Activated B cell treated with CpG ODN at 0.5 μM for 24 hours (primary cell): ENCODE data around the gene SCUBE1. TPM values are rescaled to one million over a fixed set of nuclear protein-coding genes. Genes with fewer than 3 reads are reported as not detected.

Source experiments
- ATAC-seq: fragments of 200-7000 bp; cut with Tn5 transposase; one replicate; pipeline ENCODE4 v1.10.0; 2021; ENCODE audit warnings: low read depth, mild to moderate bottlenecking, moderate library complexity
- CTCF ChIA-PET: fragments of 350-600 bp; sonication (Branson Sonifier 250); formaldehyde crosslinking; loops from one replicate; lab custom pipeline; 2021; ENCODE audit warnings: antibody characterized with exemption; lab: Charles Lee
- POLR2A ChIA-PET: fragments of 350-600 bp; sonication (Branson Sonifier 250); formaldehyde crosslinking; loops from one replicate; lab custom pipeline; 2021; ENCODE audit warnings: antibody characterized with exemption; lab: Charles Lee
- DNase-seq: peaks from one replicate; pipeline ENCODE4 v3.0.0; 2022
- H3K27ac Mint-ChIP-seq: one replicate; pipeline ENCODE4 v1.8.0; 2020; ENCODE audit warnings: mixed read lengths
- H3K27me3 Mint-ChIP-seq: one replicate; pipeline ENCODE4 v1.8.0; 2021; ENCODE audit warnings: mixed read lengths
- H3K36me3 Mint-ChIP-seq: one replicate; pipeline ENCODE4 v1.8.0; 2021; ENCODE audit warnings: low read depth, mixed read lengths
- H3K4me1 Mint-ChIP-seq: one replicate; pipeline ENCODE4 v1.8.0; 2021; ENCODE audit warnings: mixed read lengths
- H3K4me3 Mint-ChIP-seq: one replicate; pipeline ENCODE4 v1.8.0; 2020; ENCODE audit warnings: mild to moderate bottlenecking, mixed read lengths
- H3K9me3 Mint-ChIP-seq: one replicate; pipeline ENCODE4 v1.8.0; 2020; ENCODE audit warnings: mixed read lengths
- CTCF ChIP-seq: fragments of 200-600 bp; IDR thresholded peaks from one replicate; pipeline ENCODE4 v1.8.0; 2022; ENCODE audit warnings: antibody characterized with exemption, mild to moderate bottlenecking
- intact Hi-C: fragments of 100-400 bp; cut with micrococcal nuclease; formaldehyde crosslinking; loops from one replicate; pipeline ENCODE4 v1.15.1; 2024
- total RNA-seq: library from RNA; stranded (reverse); gene quantifications from 2 replicates; pipeline ENCODE4 v1.2.3, GENCODE V29; 2022

The SCUBE1 gene
- total RNA-seq, 1 donor from 2014 or later: not detected

GRCh38 chr22:43312608-43313007 lies 30.6 kb downstream of the SCUBE1 start:
- H3K36me3 Mint-ChIP-seq: no peaks in the 10 kb centered on the region
- no peak for TF ChIP-seq CTCF
- no peaks in the 10 kb centered on the region for H3K4me1 Mint-ChIP-seq
- H3K27me3 Mint-ChIP-seq: peaks cover 7% of the 10 kb centered on the region
- H3K4me3 Mint-ChIP-seq: no peak overlapping the region
- CTCF ChIA-PET: interaction anchor here (1.1 kb wide), 1 partner anchor 69 kb away, joined by 3 read pairs; no protein-coding TSS in a partner anchor
- DNase-seq: no peak
- no peak overlapping the region for H3K27ac Mint-ChIP-seq
- ATAC-seq: no peak
- no peaks in the 10 kb centered on the region for H3K9me3 Mint-ChIP-seq
- intact Hi-C loops: no loop called here
- POLR2A ChIA-PET: no interaction called here

GRCh38 chr22:43310798-43311197 lies 32.4 kb downstream of the SCUBE1 start:
- POLR2A ChIA-PET: no interaction called here
- no peaks in the 10 kb centered on the region for H3K36me3 Mint-ChIP-seq
- no peaks in the 10 kb centered on the region for H3K9me3 Mint-ChIP-seq
- TF ChIP-seq CTCF: no peak
- no peak for ATAC-seq
- CTCF ChIA-PET: no interaction called here
- no peak overlapping the region for H3K4me3 Mint-ChIP-seq
- peaks cover 13% of the 10 kb centered on the region for H3K27me3 Mint-ChIP-seq
- H3K4me1 Mint-ChIP-seq: no peaks in the 10 kb centered on the region
- intact Hi-C loops: no loop called here
- H3K27ac Mint-ChIP-seq: no peak overlapping the region
- DNase-seq: no peak

- ChIA-PET CTCF (no interaction called here), POLR2A (no interaction called here)
- no peak for TF ChIP-seq CTCF
- H3K36me3 Mint-ChIP-seq: no peaks in the 10 kb centered on the region
- H3K9me3 Mint-ChIP-seq: no peaks in the 10 kb centered on the region
- no peak overlapping the region for H3K27ac Mint-ChIP-seq
- H3K4me1 Mint-ChIP-seq: no peaks in the 10 kb centered on the region
- H3K4me3 Mint-ChIP-seq: no peak overlapping the region
- ATAC-seq (no peak), DNase-seq (no peak)
- intact Hi-C loops: no loop called here
- peaks cover 13% of the 10 kb centered on the region for H3K27me3 Mint-ChIP-seq
Observed at GRCh38 chr22:43310311-43310710, 32.9 kb downstream of the SCUBE1 start.

- intact Hi-C loops: no loop called here
- POLR2A ChIA-PET: no interaction called here
- DNase-seq (no peak), ATAC-seq (no peak)
- no peaks in the 10 kb centered on the region for H3K36me3 Mint-ChIP-seq
- H3K27me3 Mint-ChIP-seq: peaks cover 13% of the 10 kb centered on the region
- H3K4me3 Mint-ChIP-seq: no peak overlapping the region
- no peaks in the 10 kb centered on the region for H3K4me1 Mint-ChIP-seq
- H3K9me3 Mint-ChIP-seq: no peaks in the 10 kb centered on the region
- CTCF ChIA-PET: no interaction called here
- no peak overlapping the region for H3K27ac Mint-ChIP-seq
- TF ChIP-seq CTCF: no peak
Observed at GRCh38 chr22:43308836-43309235, 34.3 kb downstream of the SCUBE1 start.

GRCh38 chr22:43308060-43308830 lies 34.9 kb downstream of the SCUBE1 start:
- ChIA-PET CTCF (no interaction called here), POLR2A (no interaction called here)
- H3K4me3 Mint-ChIP-seq: no peak overlapping the region
- intact Hi-C loops: no loop called here
- no peaks in the 10 kb centered on the region for H3K9me3 Mint-ChIP-seq
- no peak for DNase-seq
- no peak for ATAC-seq
- no peak overlapping the region for H3K27ac Mint-ChIP-seq
- peaks cover 15% of the 10 kb centered on the region for H3K27me3 Mint-ChIP-seq
- no peaks in the 10 kb centered on the region for H3K4me1 Mint-ChIP-seq
- H3K36me3 Mint-ChIP-seq: no peaks in the 10 kb centered on the region
- TF ChIP-seq CTCF: no peak
